Measurements from ENCODE around the gene CAMTA1. TPM values are rescaled to one million over a fixed set of nuclear protein-coding genes. Genes with fewer than 3 reads are reported as not detected.

The CAMTA1 gene
- total and polyA plus RNA-seq, 9 of the 15 experiments (the other 6 are each of a cell fraction or from before 2014, with no cell fraction given) = 43.9 to 161 (median 65.9) TPM

- ChIA-PET CTCF (ENCODE audit: low intra/inter-chr PET ratio) (no interaction called here), POLR2A (no interaction called here)
- Histone ChIP-seq H3K9me1 (ENCODE audit: control insufficient read depth, insufficient read depth, low read length) (no peaks in the 10 kb centered on the region), H3K79me2 (ENCODE audit: control insufficient read depth, insufficient read depth, low read length) (no peaks in the 10 kb centered on the region), H3K4me3 (no peak overlapping the region), H3K36me3 (ENCODE audit: control insufficient read depth, insufficient read depth, low read length) (no peaks in the 10 kb centered on the region), H3K27ac (ENCODE audit: extremely low read depth, low read depth, low read length) (no peak overlapping the region), H3K27me3 (ENCODE audit: control insufficient read depth in 2 of 2, insufficient read depth in 2 of 2, low read length in 2 of 2) (peaks cover 2 to 18% of the 10 kb centered on the region in 2 experiments; a peak in 3 of 5 replicates), H3K9me3 (replicated peaks; ENCODE audit: control insufficient read depth, insufficient read depth, low read depth, low read length) (no peaks in the 10 kb centered on the region), H4K20me1 (replicated peaks; ENCODE audit: control insufficient read depth, insufficient read depth, low read length) (no peaks in the 10 kb centered on the region), H3K4me1 (replicated peaks in 1 of 2; ENCODE audit: control insufficient read depth in 2 of 2, insufficient read depth in 2 of 2, low read length in 2 of 2) (no peaks in the 10 kb centered on the region), H2AFZ (ENCODE audit: low read depth, low read length) (no peak overlapping the region), H3K9ac (ENCODE audit: insufficient read depth in 1 of 2, low read depth in 2 of 2, low read length in 2 of 2) (no peak overlapping the region), H3K4me2 (ENCODE audit: insufficient read depth, low read length) (no peak overlapping the region)
- in situ Hi-C loops (cut with MboI) = no loop called here
- DNase-seq (ENCODE audit: extremely low read depth in 1 of 4, low spot score in 3 of 4) (no peak), FAIRE-seq (no peak), ATAC-seq (no peak)
- intact Hi-C loops (cut with micrococcal nuclease) = no loop called here
- TF ChIP-seq, protein P1, sequence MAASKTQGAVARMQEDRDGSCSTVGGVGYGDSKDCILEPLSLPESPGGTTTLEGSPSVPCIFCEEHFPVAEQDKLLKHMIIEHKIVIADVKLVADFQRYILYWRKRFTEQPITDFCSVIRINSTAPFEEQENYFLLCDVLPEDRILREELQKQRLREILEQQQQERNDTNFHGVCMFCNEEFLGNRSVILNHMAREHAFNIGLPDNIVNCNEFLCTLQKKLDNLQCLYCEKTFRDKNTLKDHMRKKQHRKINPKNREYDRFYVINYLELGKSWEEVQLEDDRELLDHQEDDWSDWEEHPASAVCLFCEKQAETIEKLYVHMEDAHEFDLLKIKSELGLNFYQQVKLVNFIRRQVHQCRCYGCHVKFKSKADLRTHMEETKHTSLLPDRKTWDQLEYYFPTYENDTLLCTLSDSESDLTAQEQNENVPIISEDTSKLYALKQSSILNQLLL (CRISPR knock-in tag; IDR thresholded peaks at IDR 0.05; ENCODE audit: borderline replicate concordance) = no peak
- TF ChIP-seq MXD1 (CRISPR knock-in tag; IDR thresholded peaks at IDR 0.05; ENCODE audit: borderline replicate concordance, poor library complexity, severe bottlenecking) = no peak
- no peak for TF ChIP-seq MLLT1 (IDR thresholded peaks at IDR 0.05)
- no peak for TF ChIP-seq BHLHE40 (IDR thresholded peaks at IDR 0.05; ENCODE audit: low read length)
- TF ChIP-seq HDAC8 (tag; IDR thresholded peaks at IDR 0.05) = no peak
- no peak for TF ChIP-seq ZNF696 (CRISPR knock-in tag; conservative IDR thresholded peaks at IDR 0.05)
- TF ChIP-seq SUPT5H (IDR thresholded peaks at IDR 0.05) = no peak
- TF ChIP-seq SOX6 (IDR thresholded peaks at IDR 0.05) = no peak
- no peak for TF ChIP-seq POLR2G (IDR thresholded peaks at IDR 0.05; ENCODE audit: low read depth, low read length)
- no peak for TF ChIP-seq CHD2 (IDR thresholded peaks at IDR 0.05; ENCODE audit: low read depth, low read length)
- no TSS peak for BruUV-seq (replicated peaks)
- WGBS (ENCODE audit: insufficient coverage, low coverage, missing lambda C conversion rate) = 2% methylated on average over 4 of the region's 4 CpGs
Observed at GRCh38 chr1:7520496-7520895, 735.2 kb downstream of the CAMTA1 start.
